Stomach (tissue), 4 donors: ENCODE data around the gene NCKAP1.

ENCODE experiments used
- CTCF ChIP-seq, 7 experiments: fragments of 450-650 bp in 4 of 7; fragments of 200-600 bp in 3 of 7; sonication (generic) in 3 of 7; IDR thresholded peaks; one replicate each; pipeline ENCODE4 v1.5.1; 2016 to 2019; ENCODE audit warnings: antibody characterized with exemption in 7 of 7, control low read depth in 2 of 7, mild to moderate bottlenecking in 1 of 7
- EP300 ChIP-seq: sonication (generic); formaldehyde crosslinking; IDR thresholded peaks from one replicate; pipeline ENCODE4 v1.6.1; 2017; ENCODE audit warnings: antibody characterized with exemption

- TF ChIP-seq CTCF (IDR thresholded peaks at IDR 0.05): no peak
- no peak for TF ChIP-seq EP300
These were observed 123.4 kb downstream of the NCKAP1 start for GRCh38 chr2:182914852-182915251.
